ENCODE data around the gene SBK2. TPM values are rescaled to one million over a fixed set of nuclear protein-coding genes. Genes with fewer than 3 reads are reported as not detected.

SBK2 gene
- total and polyA plus RNA-seq, 8 donors = not detected

GRCh38 chr19:55581823-55582223, 44.9 kb upstream of the SBK2 start:
- 9 to 25% (median 14%) methylated on average over 6 of the region's 6 CpGs for WGBS, 5 donors
- TF ChIP-seq POLR2AphosphoS5 (IDR thresholded peaks at IDR 0.05) (no peak), CTCF (IDR thresholded peaks at IDR 0.05) (no peak), POLR2A (IDR thresholded peaks at IDR 0.05) (no peak), EP300 (IDR thresholded peaks at IDR 0.05) (no peak)
- Histone ChIP-seq H3K4me3 (peak overlapping the region in 2 of 4 donors; percentile 73 to 90), H3K27ac (peak overlapping the region; percentile 92 to 96 (median 93)), H3K27me3 (peaks cover 0 to 11% (median 0%) of the 10 kb centered on the region in 3 donors), H3K4me1 (peaks cover 36 to 53% (median 47%) of the 10 kb centered on the region in 4 donors), H3K36me3 (peaks cover 16 to 27% (median 25%) of the 10 kb centered on the region in 4 donors), H3K9me3 (no peaks in the 10 kb centered on the region)
- intact Hi-C loops (cut with DNase I; ENCODE audit: low total_unique reads) = no loop called here
- DNase-seq = peak in 1 of 2 donors; percentile 56

GRCh38 chr19:55581145-55581822, 44.4 kb upstream of the SBK2 start:
- DNase-seq = peak; percentile 40 to 43
- WGBS, 5 donors = 13 to 29% (median 20%) methylated on average over 10 to 12 of the region's 12 CpGs
- Histone ChIP-seq H3K27ac (peak overlapping the region; percentile 92 to 96 (median 93)), H3K4me1 (peaks cover 30 to 47% (median 41%) of the 10 kb centered on the region in 4 donors), H3K9me3 (no peaks in the 10 kb centered on the region), H3K4me3 (peak overlapping the region; percentile 73 to 95 (median 82)), H3K27me3 (peaks cover 0 to 9% (median 0%) of the 10 kb centered on the region in 3 donors), H3K36me3 (peaks cover 16 to 31% (median 29%) of the 10 kb centered on the region in 4 donors)
- TF ChIP-seq EP300 (IDR thresholded peaks at IDR 0.05) (no peak), POLR2A (IDR thresholded peaks at IDR 0.05) (no peak)
- intact Hi-C loops (cut with DNase I; ENCODE audit: low total_unique reads) = no loop called here

GRCh38 chr19:55580628-55581144, 43.8 kb upstream of the SBK2 start, which contains the start of gene ZNF579:
Gene ZNF579 (minus strand): TSS chr19:55580848. CDS start chr19:55579639, 1,209 bp downstream.
- H3K4me3 ChIP-seq = peak within 1 kb of the TSS; percentile 73 to 95 (median 82)
- intact Hi-C loops (cut with DNase I; ENCODE audit: low total_unique reads) = no loop called here
- whole genome bisulfite sequencing, 5 donors = 0 to 2% (median 0%) methylated on average over 14 to 24 of the region's 24 CpGs

GRCh38 chr19:55579766-55580621, 43.1 kb upstream of the SBK2 start:
- H3K27ac ChIP-seq = peak overlapping the region; percentile 92 to 96 (median 93)
- no peaks in the 10 kb centered on the region for H3K9me3 ChIP-seq
- TF ChIP-seq CTCF (IDR thresholded peaks at IDR 0.05) (no peak), EP300 (IDR thresholded peaks at IDR 0.05) (no peak), POLR2AphosphoS5 (IDR thresholded peaks at IDR 0.05) (no peak), POLR2A (IDR thresholded peaks at IDR 0.05) (no peak)
- H3K4me3 ChIP-seq = peak overlapping the region; percentile 73 to 95 (median 82)
- H3K36me3 ChIP-seq = peaks cover 16 to 31% (median 29%) of the 10 kb centered on the region in 4 donors
- H3K4me1 ChIP-seq = peaks cover 20 to 35% (median 31%) of the 10 kb centered on the region in 4 donors
- H3K27me3 ChIP-seq = no peaks in the 10 kb centered on the region
- intact Hi-C loops (cut with DNase I; ENCODE audit: low total_unique reads) = no loop called here
- 4 to 11% (median 10%) methylated on average over 15 to 20 of the region's 20 CpGs for WGBS, 5 donors
- DNase-seq = peak in 1 of 2 donors; percentile 72

More at GRCh38 chr19:55580628-55581144, 43.8 kb upstream of the SBK2 start, which contains the start of gene ZNF579:
- TF ChIP-seq EP300 (IDR thresholded peaks at IDR 0.05) = no peak
- no peak for TF ChIP-seq CTCF (IDR thresholded peaks at IDR 0.05)
- TF ChIP-seq POLR2AphosphoS5 (IDR thresholded peaks at IDR 0.05) = peak; percentile 42 to 89 (median 45)
- TF ChIP-seq POLR2A (IDR thresholded peaks at IDR 0.05) = no peak
- Histone ChIP-seq H3K27ac (peak within 1 kb of the TSS; percentile 92 to 96 (median 93)), H3K36me3 (peaks cover 16 to 31% (median 29%) of the 10 kb centered on the region in 4 donors), H3K4me1 (peaks cover 24 to 41% (median 35%) of the 10 kb centered on the region in 4 donors), H3K9me3 (no peaks in the 10 kb centered on the region), H3K27me3 (peaks cover 0 to 3% (median 0%) of the 10 kb centered on the region in 3 donors)
- peak; percentile 89 to 96 for DNase-seq
